Peyer's patch (tissue), 4 donors: ENCODE data around the gene ADCY2. TPM values are rescaled to one million over a fixed set of nuclear protein-coding genes. Genes with fewer than 3 reads are reported as not detected.

ENCODE experiments used
- DNase-seq, 3 donors: peaks; one replicate each; pipeline ENCODE4 v3.0.0-alpha.2; 2017 to 2019
- H3K27ac ChIP-seq, 4 donors: fragments of 200-600 bp; sonication (generic); one replicate each; pipeline ENCODE4 v1.5.1; 2016 to 2019
- H3K27me3 ChIP-seq, 2 donors: fragments of 200-600 bp; sonication (generic); one replicate each; pipeline ENCODE4 v1.5.1; 2019
- H3K36me3 ChIP-seq, 3 donors: fragments of 200-600 bp; sonication (generic); one replicate each; pipeline ENCODE4 v1.5.1; 2016 to 2019
- H3K4me1 ChIP-seq, 4 donors: fragments of 200-600 bp; sonication (generic); one replicate each; pipeline ENCODE4 v1.5.1; 2016 to 2019
- H3K4me3 ChIP-seq, 4 donors: fragments of 200-600 bp; sonication (generic); 1 replicate in 3 of 4; 2 replicates in 1 of 4; pipeline ENCODE4 v1.5.1; 2016 to 2019; ENCODE audit warnings: mild to moderate bottlenecking in 1 of 4
- H3K9me3 ChIP-seq, 4 donors: fragments of 200-600 bp; sonication (generic); one replicate each; pipeline ENCODE4 v1.5.1; 2016 to 2019; ENCODE audit warnings: mild to moderate bottlenecking in 1 of 4
- CTCF ChIP-seq, 6 experiments: fragments of 450-650 bp in 4 of 6; fragments of 200-600 bp in 2 of 6; sonication (generic) in 1 of 6; IDR thresholded peaks; one replicate each; pipeline ENCODE4 v1.5.1; 2017 to 2019; ENCODE audit warnings: antibody characterized with exemption in 6 of 6, mild to moderate bottlenecking in 3 of 6, moderate library complexity in 1 of 6
- POLR2A ChIP-seq, 2 donors: fragments of 450-650 bp; IDR thresholded peaks; one replicate each; pipeline ENCODE4 v1.5.1; 2017; ENCODE audit warnings: antibody characterized with exemption in 2 of 2, mild to moderate bottlenecking in 2 of 2, moderate library complexity in 2 of 2
- total RNA-seq, 4 donors: library from RNA; depleted of rRNA; stranded (reverse); fragments of >200 nt; gene quantifications; one replicate each; pipeline ENCODE4 v1.1.0, GENCODE V29; 2016

The ADCY2 gene
- total RNA-seq, 4 donors from 2014 or later = 0.53 to 12.4 (median 5.1) TPM

- no peak for DNase-seq
- Histone ChIP-seq H3K4me3 (no peak overlapping the region), H3K9me3 (no peaks in the 10 kb centered on the region), H3K27ac (no peak overlapping the region), H3K36me3 (no peaks in the 10 kb centered on the region), H3K4me1 (no peaks in the 10 kb centered on the region), H3K27me3 (no peaks in the 10 kb centered on the region)
- TF ChIP-seq POLR2A (IDR thresholded peaks at IDR 0.05) (no peak), CTCF (IDR thresholded peaks at IDR 0.05) (no peak)
These were observed 380.5 kb downstream of the ADCY2 start for GRCh38 chr5:7776442-7776841.

- no peaks in the 10 kb centered on the region for H3K9me3 ChIP-seq
- no peaks in the 10 kb centered on the region for H3K36me3 ChIP-seq
- no peak for DNase-seq
- H3K27ac ChIP-seq = no peak overlapping the region
- H3K27me3 ChIP-seq = no peaks in the 10 kb centered on the region
- H3K4me1 ChIP-seq = no peaks in the 10 kb centered on the region
- H3K4me3 ChIP-seq = no peak overlapping the region
- TF ChIP-seq CTCF (IDR thresholded peaks at IDR 0.05) = no peak
- no peak for TF ChIP-seq POLR2A (IDR thresholded peaks at IDR 0.05)
These were observed 383.4 kb downstream of the ADCY2 start for GRCh38 chr5:7779019-7780005.

- no peaks in the 10 kb centered on the region for H3K27me3 ChIP-seq
- no peaks in the 10 kb centered on the region for H3K9me3 ChIP-seq
- H3K4me3 ChIP-seq = no peak overlapping the region
- DNase-seq = no peak
- H3K27ac ChIP-seq = no peak overlapping the region
- H3K36me3 ChIP-seq = no peaks in the 10 kb centered on the region
- no peaks in the 10 kb centered on the region for H3K4me1 ChIP-seq
- TF ChIP-seq POLR2A (IDR thresholded peaks at IDR 0.05) = no peak
- no peak for TF ChIP-seq CTCF (IDR thresholded peaks at IDR 0.05)
These were observed 386.0 kb downstream of the ADCY2 start for GRCh38 chr5:7781899-7782298.

GRCh38 chr5:7784683-7785380 is 388.9 kb downstream of the ADCY2 start:
- no peaks in the 10 kb centered on the region for H3K9me3 ChIP-seq
- TF ChIP-seq POLR2A (IDR thresholded peaks at IDR 0.05) = no peak
- TF ChIP-seq CTCF (IDR thresholded peaks at IDR 0.05) = no peak
- no peak for DNase-seq
- H3K27ac ChIP-seq = no peak overlapping the region
- H3K4me3 ChIP-seq = no peak overlapping the region
- no peaks in the 10 kb centered on the region for H3K27me3 ChIP-seq
- H3K36me3 ChIP-seq = no peaks in the 10 kb centered on the region
- H3K4me1 ChIP-seq = no peaks in the 10 kb centered on the region

GRCh38 chr5:7787770-7788169 is 391.8 kb downstream of the ADCY2 start:
- Histone ChIP-seq H3K4me1 (no peaks in the 10 kb centered on the region), H3K36me3 (no peaks in the 10 kb centered on the region), H3K27me3 (no peaks in the 10 kb centered on the region), H3K9me3 (no peaks in the 10 kb centered on the region), H3K4me3 (no peak overlapping the region), H3K27ac (no peak overlapping the region)
- DNase-seq = no peak
- no peak for TF ChIP-seq CTCF (IDR thresholded peaks at IDR 0.05)
- TF ChIP-seq POLR2A (IDR thresholded peaks at IDR 0.05) = no peak
